Measurements from ENCODE around the gene ENTREP1.

Gene ENTREP1

GRCh38 chr9:69357821-69358220, 32.8 kb downstream of the ENTREP1 start:
- ATAC-seq (replicated peaks), result no peak
- no peak for DNase-seq
- H3K4me3 Mint-ChIP-seq, result no peak overlapping the region
- no peak overlapping the region for H3K27ac Mint-ChIP-seq
- H3K4me1 Mint-ChIP-seq (ENCODE audit: low read depth in 2 of 2), result no peaks in the 10 kb centered on the region
- peaks cover 2% of the 10 kb centered on the region for H3K36me3 Mint-ChIP-seq (ENCODE audit: insufficient read depth)
- H3K9me3 Mint-ChIP-seq, result no peaks in the 10 kb centered on the region
- peaks cover 9 to 21% of the 10 kb centered on the region in 2 donors for H3K27me3 Mint-ChIP-seq

DNA sequence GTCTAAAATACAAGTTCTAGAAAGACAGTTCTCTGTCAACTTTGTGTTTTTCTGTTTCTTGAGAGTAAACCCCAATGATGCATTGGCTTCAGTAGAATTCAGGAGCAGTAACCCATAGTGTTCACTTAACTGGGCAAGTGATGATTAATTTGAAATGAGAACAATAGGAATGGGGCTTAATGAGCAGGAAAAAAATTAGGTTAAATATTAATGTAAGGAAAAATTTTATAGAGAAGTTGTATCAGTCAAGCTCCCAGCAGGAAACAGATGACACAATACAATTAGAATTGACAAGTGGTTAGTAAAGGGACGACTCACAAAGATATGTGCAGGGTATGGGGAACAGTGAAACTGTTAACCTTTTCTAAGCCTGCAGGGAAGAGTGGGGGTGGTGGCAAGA, 38.2 kb downstream of the ENTREP1 start:
- Mint-ChIP-seq H3K27me3 (peaks cover 2 to 13% of the 10 kb centered on the region in 2 donors), H3K9me3 (peaks cover 1 to 2% of the 10 kb centered on the region in 2 donors), H3K4me1 (ENCODE audit: low read depth in 2 of 2) (no peaks in the 10 kb centered on the region), H3K36me3 (ENCODE audit: insufficient read depth) (peaks cover 5% of the 10 kb centered on the region), H3K4me3 (no peak overlapping the region), H3K27ac (no peak overlapping the region)
- no peak for DNase-seq
- no peak for ATAC-seq (replicated peaks)

GRCh38 chr9:69364510-69365150, 39.6 kb downstream of the ENTREP1 start:
- no peak overlapping the region for H3K4me3 Mint-ChIP-seq
- H3K36me3 Mint-ChIP-seq (ENCODE audit: insufficient read depth), result peaks cover 3% of the 10 kb centered on the region
- ATAC-seq (replicated peaks) (no peak), DNase-seq (no peak)
- no peaks in the 10 kb centered on the region for H3K4me1 Mint-ChIP-seq (ENCODE audit: low read depth in 2 of 2)
- peaks cover 14 to 22% of the 10 kb centered on the region in 2 donors for H3K27me3 Mint-ChIP-seq
- no peak overlapping the region for H3K27ac Mint-ChIP-seq
- H3K9me3 Mint-ChIP-seq, result peaks cover 5 to 6% of the 10 kb centered on the region in 2 donors

- H3K27me3 Mint-ChIP-seq, result peaks cover 14 to 37% of the 10 kb centered on the region in 2 donors
- ATAC-seq (replicated peaks) (no peak), DNase-seq (no peak)
- H3K9me3 Mint-ChIP-seq, result peaks cover 5 to 6% of the 10 kb centered on the region in 2 donors
- no peak overlapping the region for H3K27ac Mint-ChIP-seq
- H3K4me1 Mint-ChIP-seq (ENCODE audit: low read depth in 2 of 2), result no peaks in the 10 kb centered on the region
- H3K4me3 Mint-ChIP-seq, result no peak overlapping the region
- no peaks in the 10 kb centered on the region for H3K36me3 Mint-ChIP-seq (ENCODE audit: insufficient read depth)
Observed at GRCh38 chr9:69370430-69370829, 45.4 kb downstream of the ENTREP1 start.

DNA sequence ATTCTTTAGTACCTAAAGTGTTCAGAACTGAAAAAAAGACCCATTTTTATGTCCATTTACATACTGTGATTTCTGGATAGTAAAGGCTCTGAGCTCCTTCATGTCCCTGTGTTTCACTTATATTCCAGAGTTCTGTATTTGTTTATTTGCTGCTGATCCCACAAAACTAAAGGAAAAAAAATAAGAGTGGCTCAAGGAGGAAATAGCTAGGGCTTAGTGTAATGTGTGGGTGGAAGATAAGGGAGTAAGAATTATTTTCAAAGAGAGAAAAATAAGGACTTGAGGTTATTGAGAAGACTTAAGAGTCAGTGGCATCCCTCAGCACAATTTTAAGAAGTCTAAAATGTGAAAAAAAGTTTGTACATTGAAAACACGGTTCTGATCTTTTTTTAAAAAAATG, 46.0 kb downstream of the ENTREP1 start:
- ATAC-seq (replicated peaks), result no peak
- H3K9me3 Mint-ChIP-seq, result peaks cover 5 to 6% of the 10 kb centered on the region in 2 donors
- DNase-seq, result no peak
- H3K36me3 Mint-ChIP-seq (ENCODE audit: insufficient read depth), result no peaks in the 10 kb centered on the region
- H3K4me1 Mint-ChIP-seq (ENCODE audit: low read depth in 2 of 2), result no peaks in the 10 kb centered on the region
- H3K27ac Mint-ChIP-seq, result no peak overlapping the region
- H3K4me3 Mint-ChIP-seq, result no peak overlapping the region
- H3K27me3 Mint-ChIP-seq, result peaks cover 14 to 38% of the 10 kb centered on the region in 2 donors

DNA sequence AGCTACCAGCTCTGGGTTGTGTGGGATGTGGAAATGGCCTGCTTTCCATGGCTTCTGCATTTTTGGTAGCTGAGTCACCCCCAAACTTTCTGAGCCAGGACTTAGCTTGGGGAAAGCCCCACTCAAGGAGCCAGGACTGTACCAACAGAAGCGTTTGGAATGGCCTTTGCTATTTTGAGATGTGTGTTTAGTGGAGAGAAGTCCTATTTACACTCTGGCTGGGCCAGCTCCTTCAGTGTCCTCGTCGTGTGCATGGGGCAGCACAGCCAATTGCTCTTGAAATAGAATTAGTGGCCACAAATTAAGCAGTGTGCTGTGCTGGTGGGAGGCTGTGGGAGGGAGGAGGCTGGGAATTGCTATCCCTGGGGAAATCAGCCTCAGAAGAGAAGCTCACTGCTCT, 51.6 kb downstream of the ENTREP1 start:
- DNase-seq (no peak), ATAC-seq (replicated peaks) (no peak)
- Mint-ChIP-seq H3K36me3 (ENCODE audit: insufficient read depth) (no peaks in the 10 kb centered on the region), H3K4me1 (ENCODE audit: low read depth in 2 of 2) (no peaks in the 10 kb centered on the region), H3K27ac (no peak overlapping the region), H3K27me3 (peaks cover 0 to 37% of the 10 kb centered on the region in 2 donors), H3K9me3 (no peaks in the 10 kb centered on the region), H3K4me3 (no peak overlapping the region)

- ATAC-seq (replicated peaks) (no peak), DNase-seq (no peak)
- no peaks in the 10 kb centered on the region for H3K9me3 Mint-ChIP-seq
- H3K36me3 Mint-ChIP-seq (ENCODE audit: insufficient read depth), result no peaks in the 10 kb centered on the region
- H3K27ac Mint-ChIP-seq, result no peak overlapping the region
- no peaks in the 10 kb centered on the region for H3K4me1 Mint-ChIP-seq (ENCODE audit: low read depth in 2 of 2)
- H3K4me3 Mint-ChIP-seq, result no peak overlapping the region
- peaks cover 0 to 43% of the 10 kb centered on the region in 2 donors for H3K27me3 Mint-ChIP-seq
Observed at GRCh38 chr9:69377291-69377690, 52.3 kb downstream of the ENTREP1 start.

GRCh38 chr9:69377981-69378380, 53.0 kb downstream of the ENTREP1 start:
- DNase-seq (no peak), ATAC-seq (replicated peaks) (no peak)
- peaks cover 0 to 43% of the 10 kb centered on the region in 2 donors for H3K27me3 Mint-ChIP-seq
- H3K4me1 Mint-ChIP-seq (ENCODE audit: low read depth in 2 of 2), result no peaks in the 10 kb centered on the region
- no peak overlapping the region for H3K4me3 Mint-ChIP-seq
- H3K9me3 Mint-ChIP-seq, result no peaks in the 10 kb centered on the region
- H3K36me3 Mint-ChIP-seq (ENCODE audit: insufficient read depth), result no peaks in the 10 kb centered on the region
- no peak overlapping the region for H3K27ac Mint-ChIP-seq

GRCh38 chr9:69379270-69379982, 54.4 kb downstream of the ENTREP1 start:
- Mint-ChIP-seq H3K4me3 (no peak overlapping the region), H3K36me3 (ENCODE audit: insufficient read depth) (no peaks in the 10 kb centered on the region), H3K4me1 (ENCODE audit: low read depth in 2 of 2) (no peaks in the 10 kb centered on the region), H3K27ac (no peak overlapping the region), H3K27me3 (peaks cover 7 to 56% of the 10 kb centered on the region in 2 donors), H3K9me3 (no peaks in the 10 kb centered on the region)
- DNase-seq, result no peak
- ATAC-seq (replicated peaks), result no peak

GRCh38 chr9:69380301-69380700, 55.3 kb downstream of the ENTREP1 start:
- H3K4me3 Mint-ChIP-seq, result no peak overlapping the region
- no peak overlapping the region for H3K27ac Mint-ChIP-seq
- ATAC-seq (replicated peaks) (no peak), DNase-seq (no peak)
- H3K36me3 Mint-ChIP-seq (ENCODE audit: insufficient read depth), result no peaks in the 10 kb centered on the region
- peaks cover 7 to 48% of the 10 kb centered on the region in 2 donors for H3K27me3 Mint-ChIP-seq
- H3K9me3 Mint-ChIP-seq, result no peaks in the 10 kb centered on the region
- no peaks in the 10 kb centered on the region for H3K4me1 Mint-ChIP-seq (ENCODE audit: low read depth in 2 of 2)

GRCh38 chr9:69380811-69381210, 55.8 kb downstream of the ENTREP1 start:
- Mint-ChIP-seq H3K9me3 (no peaks in the 10 kb centered on the region), H3K27me3 (peaks cover 7 to 46% of the 10 kb centered on the region in 2 donors), H3K4me1 (ENCODE audit: low read depth in 2 of 2) (no peaks in the 10 kb centered on the region), H3K4me3 (no peak overlapping the region), H3K27ac (no peak overlapping the region), H3K36me3 (ENCODE audit: insufficient read depth) (no peaks in the 10 kb centered on the region)
- ATAC-seq (replicated peaks) (no peak), DNase-seq (no peak)

GRCh38 chr9:69382135-69382534, 57.1 kb downstream of the ENTREP1 start:
- H3K4me1 Mint-ChIP-seq (ENCODE audit: low read depth in 2 of 2), result no peaks in the 10 kb centered on the region
- ATAC-seq (replicated peaks) (no peak), DNase-seq (no peak)
- H3K9me3 Mint-ChIP-seq, result no peaks in the 10 kb centered on the region
- no peak overlapping the region for H3K27ac Mint-ChIP-seq
- H3K27me3 Mint-ChIP-seq, result peaks cover 7 to 42% of the 10 kb centered on the region in 2 donors
- no peak overlapping the region for H3K4me3 Mint-ChIP-seq
- peaks cover 4% of the 10 kb centered on the region for H3K36me3 Mint-ChIP-seq (ENCODE audit: insufficient read depth)

- H3K4me1 Mint-ChIP-seq (ENCODE audit: low read depth in 2 of 2), result no peaks in the 10 kb centered on the region
- DNase-seq, result no peak
Observed at GRCh38 chr9:69385581-69386033, 60.6 kb downstream of the ENTREP1 start.

DNA sequence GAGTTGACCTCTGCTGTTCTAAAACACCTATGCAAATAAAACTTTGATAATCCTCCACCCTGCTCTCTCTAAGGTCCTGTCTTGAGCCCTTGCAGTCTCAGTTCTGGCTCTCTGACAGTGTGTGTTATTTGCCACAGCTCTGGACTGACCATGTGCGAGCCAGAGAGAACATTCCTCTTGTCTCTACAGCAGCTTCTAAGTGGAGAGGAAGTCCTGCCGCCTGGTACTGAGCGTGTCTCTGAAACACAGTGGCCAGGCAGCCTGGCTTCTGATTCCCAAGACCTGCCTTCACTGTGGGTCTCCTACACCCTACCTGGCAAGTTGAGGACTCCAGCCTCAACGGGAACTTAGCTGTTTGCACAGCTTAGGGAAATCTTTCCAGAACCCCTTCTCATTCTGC, 61.6 kb downstream of the ENTREP1 start:
- Mint-ChIP-seq H3K27me3 (peaks cover 7 to 39% of the 10 kb centered on the region in 2 donors), H3K27ac (no peak overlapping the region), H3K9me3 (no peaks in the 10 kb centered on the region), H3K4me3 (no peak overlapping the region), H3K36me3 (ENCODE audit: insufficient read depth) (peaks cover 6% of the 10 kb centered on the region), H3K4me1 (ENCODE audit: low read depth in 2 of 2) (no peaks in the 10 kb centered on the region)
- ATAC-seq (replicated peaks) (no peak), DNase-seq (no peak)

More at GRCh38 chr9:69385581-69386033, 60.6 kb downstream of the ENTREP1 start:
- Mint-ChIP-seq H3K36me3 (ENCODE audit: insufficient read depth) (peaks cover 6% of the 10 kb centered on the region), H3K27me3 (peaks cover 7 to 47% of the 10 kb centered on the region in 2 donors), H3K9me3 (no peaks in the 10 kb centered on the region), H3K4me3 (no peak overlapping the region), H3K27ac (no peak overlapping the region)
- no peak for ATAC-seq (replicated peaks)
